DND-41 (cell line): ENCODE measurements around the gene DIDO1.

Experiments used
- CTCF ChIP-seq: IDR thresholded peaks from 2 replicates; pipeline ENCODE4 v1.5.1; 2012; ENCODE audit warnings: borderline replicate concordance, low read length, moderate library complexity, mild to moderate bottlenecking; ENCODE audit not compliant: poor library complexity, severe bottlenecking; ENCODE audit errors: extremely low read depth
- EZH2 ChIP-seq: IDR thresholded peaks from 3 replicates; pipeline ENCODE4 v1.6.1; 2012; ENCODE audit warnings: borderline replicate concordance, low read depth, mild to moderate bottlenecking, moderate library complexity, low read length, inconsistent platforms; ENCODE audit not compliant: severe bottlenecking

- no peak for TF ChIP-seq CTCF
- no peak for TF ChIP-seq EZH2
Observed at GRCh38 chr20:62899633-62900051, 26.7 kb downstream of the DIDO1 start.
